KMS-11 (cell line): ENCODE data around the gene DCTN3.

Experiments used
- H2AFZ ChIP-seq: fragments of 200-600 bp; sonication (generic); 2 replicates; pipeline ENCODE4 v1.6.1; 2016; ENCODE audit warnings: antibody characterized with exemption, mixed run types, low read depth
- H3K27ac ChIP-seq: fragments of 200-600 bp; sonication (generic); 2 replicates; pipeline ENCODE4 v1.6.1; 2016; ENCODE audit warnings: mild to moderate bottlenecking, mixed run types
- H3K27me3 ChIP-seq: fragments of 200-600 bp; sonication (generic); 2 replicates; pipeline ENCODE4 v1.6.1; 2017; ENCODE audit warnings: mild to moderate bottlenecking, low read depth, mixed run types, moderate library complexity; ENCODE audit not compliant: insufficient read depth
- H3K36me3 ChIP-seq: fragments of 200-600 bp; sonication (generic); 2 replicates; pipeline ENCODE4 v1.6.1; 2017; ENCODE audit warnings: mild to moderate bottlenecking, mixed run types; ENCODE audit not compliant: insufficient read depth
- H3K4me1 ChIP-seq: fragments of 200-600 bp; sonication (generic); 2 replicates; pipeline ENCODE4 v1.6.1; 2016; ENCODE audit warnings: mild to moderate bottlenecking, low read depth, mixed run types; ENCODE audit not compliant: poor library complexity, severe bottlenecking
- H3K4me2 ChIP-seq: fragments of 200-600 bp; sonication (generic); 2 replicates; pipeline ENCODE4 v1.7.0; 2016; ENCODE audit warnings: mild to moderate bottlenecking, mixed run types
- H3K4me3 ChIP-seq: fragments of 200-600 bp; sonication (generic); IDR thresholded peaks from 2 replicates; pipeline ENCODE4 v1.6.1; 2017; ENCODE audit warnings: low read depth, low read length, mixed read lengths; ENCODE audit not compliant: insufficient read depth
- H3K79me2 ChIP-seq: fragments of 200-600 bp; sonication (generic); 2 replicates; pipeline ENCODE4 v1.6.1; 2016; ENCODE audit warnings: low read depth, mixed run types; ENCODE audit not compliant: insufficient read depth
- H3K9ac ChIP-seq: fragments of 200-600 bp; sonication (generic); 2 replicates; pipeline ENCODE4 v1.6.1; 2016; ENCODE audit warnings: mild to moderate bottlenecking, mixed run types
- H4K20me1 ChIP-seq: fragments of 200-600 bp; sonication (generic); 2 replicates; pipeline ENCODE4 v1.6.1; 2016; ENCODE audit warnings: mild to moderate bottlenecking, mixed run types; ENCODE audit not compliant: insufficient read depth
- CTCF ChIP-seq: fragments of 200-600 bp; sonication (generic); conservative IDR thresholded peaks from 2 replicates; pipeline ENCODE4 v1.6.1; 2017; ENCODE audit warnings: low read depth, mild to moderate bottlenecking, antibody characterized with exemption, low read length, moderate library complexity, mixed read lengths

The DCTN3 gene

GRCh38 chr9:34611251-34611810, 9.0 kb downstream of the DCTN3 start:
- Histone ChIP-seq H3K4me2 (peak overlapping the region; percentile 48), H3K4me1 (peaks cover 6% of the 10 kb centered on the region), H3K79me2 (peaks cover 8% of the 10 kb centered on the region; the same call in 1 of the 2 replicates), H3K27ac (peak overlapping the region; percentile 53), H3K27me3 (no peaks in the 10 kb centered on the region; the same call in 1 of the 2 replicates), H2AFZ (peak overlapping the region; percentile 74), H3K9ac (peak overlapping the region; percentile 89), H3K4me3 (no peak overlapping the region), H3K36me3 (no peaks in the 10 kb centered on the region), H4K20me1 (no peaks in the 10 kb centered on the region)
- TF ChIP-seq CTCF, result no peak

- no peak for TF ChIP-seq CTCF
- peaks cover 6% of the 10 kb centered on the region for H3K4me1 ChIP-seq
- H3K9ac ChIP-seq, result no peak overlapping the region
- no peaks in the 10 kb centered on the region; the same call in 1 of the 2 replicates for H3K27me3 ChIP-seq
- H3K4me3 ChIP-seq, result no peak overlapping the region
- no peaks in the 10 kb centered on the region for H3K36me3 ChIP-seq
- H3K79me2 ChIP-seq, result peaks cover 8% of the 10 kb centered on the region; the same call in 1 of the 2 replicates
- H3K4me2 ChIP-seq, result peak overlapping the region; percentile 48
- no peak overlapping the region for H3K27ac ChIP-seq
- H4K20me1 ChIP-seq, result no peaks in the 10 kb centered on the region
- H2AFZ ChIP-seq, result no peak overlapping the region
Measured at GRCh38 chr9:34610434-34611206, 9.7 kb downstream of the DCTN3 start.

GRCh38 chr9:34607331-34607730, 13.0 kb downstream of the DCTN3 start:
- TF ChIP-seq CTCF, result no peak
- Histone ChIP-seq H3K4me1 (peaks cover 6% of the 10 kb centered on the region), H3K36me3 (no peaks in the 10 kb centered on the region), H4K20me1 (no peaks in the 10 kb centered on the region), H2AFZ (no peak overlapping the region), H3K79me2 (peaks cover 8% of the 10 kb centered on the region; the same call in 1 of the 2 replicates), H3K27me3 (no peaks in the 10 kb centered on the region; the same call in 1 of the 2 replicates), H3K9ac (no peak overlapping the region), H3K4me3 (no peak overlapping the region), H3K4me2 (no peak overlapping the region), H3K27ac (no peak overlapping the region)

- Histone ChIP-seq H3K4me2 (no peak overlapping the region), H4K20me1 (no peaks in the 10 kb centered on the region), H3K79me2 (peaks cover 8% of the 10 kb centered on the region; the same call in 1 of the 2 replicates), H3K4me3 (no peak overlapping the region), H3K27ac (no peak overlapping the region), H3K27me3 (no peaks in the 10 kb centered on the region; the same call in 1 of the 2 replicates), H2AFZ (no peak overlapping the region), H3K36me3 (no peaks in the 10 kb centered on the region), H3K4me1 (peaks cover 6% of the 10 kb centered on the region), H3K9ac (no peak overlapping the region)
- no peak for TF ChIP-seq CTCF
Measured at GRCh38 chr9:34606905-34607304, 13.4 kb downstream of the DCTN3 start.
